CD4-positive, alpha-beta T cell treated with Interleukin-15 for 1 hour (primary cell): ENCODE results near the gene SH3BP1.
"Not testable (repeated sequence)": the region's sequence is repeated elsewhere in the genome, so short reads cannot be mapped to it uniquely, and the experiment has no call there.

Source experiments
- DNase-seq: peaks from one replicate; pipeline ENCODE4 v3.0.0-alpha.2; 2020

Gene SH3BP1

GRCh38 chr22:37680191-37680851 is 40.9 kb downstream of the SH3BP1 start:
- DNase-seq, result no peak

- no peak for DNase-seq
These were observed 41.5 kb downstream of the SH3BP1 start for GRCh38 chr22:37681001-37681424.

- peak; percentile 76 for DNase-seq
These were observed 42.1 kb downstream of the SH3BP1 start for GRCh38 chr22:37681556-37682049.

GRCh38 chr22:37684803-37685615 is 45.5 kb downstream of the SH3BP1 start:
- no peak for DNase-seq

GRCh38 chr22:37686002-37686982 is 46.8 kb downstream of the SH3BP1 start, which contains the start of gene NOL12:
NOL12 (plus strand) TSS chr22:37686343; CDS start chr22:37686393, 50 bp downstream.
- peak; percentile 80 for DNase-seq

- no peak for DNase-seq
These were observed 50.9 kb downstream of the SH3BP1 start for GRCh38 chr22:37690407-37690806.

GRCh38 chr22:37690901-37691504 is 51.5 kb downstream of the SH3BP1 start:
- no peak for DNase-seq

- DNase-seq, result no peak
These were observed 53.3 kb downstream of the SH3BP1 start for GRCh38 chr22:37692627-37693285.

GRCh38 chr22:37694131-37694530 is 54.7 kb downstream of the SH3BP1 start:
- not testable (repeated sequence) for DNase-seq

- not testable (repeated sequence) for DNase-seq
These were observed 56.8 kb downstream of the SH3BP1 start for GRCh38 chr22:37696260-37696656.

- DNase-seq, result peak; percentile 89
These were observed 57.4 kb downstream of the SH3BP1 start, which contains the start of gene TRIOBP for GRCh38 chr22:37696657-37697537. TRIOBP (plus strand) TSS chr22:37697048; CDS start chr22:37701366, 4,318 bp downstream.

- DNase-seq, result no peak
These were observed 58.0 kb downstream of the SH3BP1 start for GRCh38 chr22:37697538-37697835.

GRCh38 chr22:37701141-37701786 is 61.8 kb downstream of the SH3BP1 start:
- DNase-seq, result peak; percentile 23

- no peak for DNase-seq
These were observed 64.4 kb downstream of the SH3BP1 start for GRCh38 chr22:37703906-37704305.

GRCh38 chr22:37704645-37705044 is 65.2 kb downstream of the SH3BP1 start:
- DNase-seq, result no peak

- DNase-seq, result no peak
These were observed 65.7 kb downstream of the SH3BP1 start for GRCh38 chr22:37705205-37705604.
